ENCODE data around the gene COPG1.

Gene COPG1

GRCh38 chr3:129282727-129283327, 33.4 kb downstream of the COPG1 start:
- no peak for DNase-seq

- DNase-seq: no peak
Measured at GRCh38 chr3:129286081-129286480, 36.7 kb downstream of the COPG1 start.

GRCh38 chr3:129288446-129288845, 39.0 kb downstream of the COPG1 start:
- no peak for DNase-seq

- DNase-seq: no peak
Measured at GRCh38 chr3:129289201-129289921, 40.0 kb downstream of the COPG1 start.

GRCh38 chr3:129291236-129291886, 42.0 kb downstream of the COPG1 start:
- no peak for DNase-seq

GRCh38 chr3:129295286-129295685, 45.9 kb downstream of the COPG1 start:
- no peak for DNase-seq

GRCh38 chr3:129304146-129304961, 54.9 kb downstream of the COPG1 start:
- DNase-seq: no peak

- no peak for DNase-seq
Measured at GRCh38 chr3:129304962-129305222, 55.5 kb downstream of the COPG1 start.

GRCh38 chr3:129305592-129306091, 56.2 kb downstream of the COPG1 start:
- DNase-seq: peak in 1 of 2 donors; percentile 23

GRCh38 chr3:129308636-129309035, 59.2 kb downstream of the COPG1 start:
- no peak for DNase-seq

- DNase-seq: no peak
Measured at GRCh38 chr3:129310111-129311011, 61.0 kb downstream of the COPG1 start.

GRCh38 chr3:129311054-129311902, 61.9 kb downstream of the COPG1 start:
- DNase-seq: no peak

- DNase-seq: no peak
Measured at GRCh38 chr3:129312021-129312639, 62.7 kb downstream of the COPG1 start.

GRCh38 chr3:129312671-129313414, 63.4 kb downstream of the COPG1 start:
- no peak for DNase-seq

GRCh38 chr3:129313415-129313664, 63.9 kb downstream of the COPG1 start:
- DNase-seq: no peak

- DNase-seq: peak in 1 of 2 donors; percentile 20
Measured at GRCh38 chr3:129313665-129314385, 64.4 kb downstream of the COPG1 start.

GRCh38 chr3:129314386-129315222, 65.2 kb downstream of the COPG1 start:
- DNase-seq: peak; percentile 43 to 51

- peak in 1 of 2 donors; percentile 23 for DNase-seq
Measured at GRCh38 chr3:129315223-129315997, 66.0 kb downstream of the COPG1 start.

Measured in stimulated activated CD4-positive, alpha-beta T cell treated with anti-CD3 and anti-CD28 coated beads, Interleukin-2, amount 100 ng/mL, for 48 hours (primary cell).